Measurements from ENCODE around the gene ARL5C. TPM values are rescaled to one million over a fixed set of nuclear protein-coding genes. Genes with fewer than 3 reads are reported as not detected.

Gene ARL5C
- total RNA-seq, 1 experiment from 2014 or later: not detected

DNA sequence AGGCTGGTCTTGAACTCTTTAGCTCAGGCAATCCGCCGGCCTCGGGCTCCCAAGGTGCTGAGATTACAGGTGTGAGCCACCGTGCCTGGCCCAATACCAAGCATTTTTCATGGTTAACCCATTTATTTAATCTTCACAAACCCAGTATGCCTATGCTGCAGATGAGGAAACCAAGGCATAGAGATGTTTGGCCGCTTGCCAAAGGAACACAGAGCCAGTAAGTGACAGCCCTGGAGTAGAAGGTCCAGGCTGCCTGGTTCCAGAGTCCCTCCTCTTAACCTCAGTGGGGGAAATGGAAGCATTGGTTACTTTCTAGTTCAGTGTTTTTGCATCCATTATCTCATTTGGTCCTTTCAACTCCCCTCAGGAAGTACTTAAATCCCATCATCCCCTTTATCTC lies 15.3 kb upstream of the ARL5C start:
- Mint-ChIP-seq H3K9me3 (no peaks in the 10 kb centered on the region), H3K4me3 (no peak overlapping the region), H3K27me3 (ENCODE audit: low read depth) (no peaks in the 10 kb centered on the region), H3K4me1 (peaks cover 15% of the 10 kb centered on the region), H3K36me3 (peaks cover 22% of the 10 kb centered on the region), H3K27ac (no peak overlapping the region)
- CTCF ChIA-PET: interaction anchor here (1.0 kb wide), 1 partner anchor 16 kb away, joined by 6 read pairs; the partner anchor contains the start of gene ARL5C
- DNase-seq (ENCODE audit: low spot score) (no peak), ATAC-seq (no peak)
- TF ChIP-seq, protein P1, sequence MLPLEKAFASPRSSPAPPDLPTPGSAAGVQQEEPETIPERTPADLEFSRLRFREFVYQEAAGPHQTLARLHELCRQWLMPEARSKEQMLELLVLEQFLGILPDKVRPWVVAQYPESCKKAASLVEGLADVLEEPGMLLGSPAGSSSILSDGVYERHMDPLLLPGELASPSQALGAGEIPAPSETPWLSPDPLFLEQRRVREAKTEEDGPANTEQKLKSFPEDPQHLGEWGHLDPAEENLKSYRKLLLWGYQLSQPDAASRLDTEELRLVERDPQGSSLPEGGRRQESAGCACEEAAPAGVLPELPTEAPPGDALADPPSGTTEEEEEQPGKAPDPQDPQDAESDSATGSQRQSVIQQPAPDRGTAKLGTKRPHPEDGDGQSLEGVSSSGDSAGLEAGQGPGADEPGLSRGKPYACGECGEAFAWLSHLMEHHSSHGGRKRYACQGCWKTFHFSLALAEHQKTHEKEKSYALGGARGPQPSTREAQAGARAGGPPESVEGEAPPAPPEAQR (CRISPR knock-in tag; IDR thresholded peaks at IDR 0.05): no peak
- TF ChIP-seq, protein P2, sequence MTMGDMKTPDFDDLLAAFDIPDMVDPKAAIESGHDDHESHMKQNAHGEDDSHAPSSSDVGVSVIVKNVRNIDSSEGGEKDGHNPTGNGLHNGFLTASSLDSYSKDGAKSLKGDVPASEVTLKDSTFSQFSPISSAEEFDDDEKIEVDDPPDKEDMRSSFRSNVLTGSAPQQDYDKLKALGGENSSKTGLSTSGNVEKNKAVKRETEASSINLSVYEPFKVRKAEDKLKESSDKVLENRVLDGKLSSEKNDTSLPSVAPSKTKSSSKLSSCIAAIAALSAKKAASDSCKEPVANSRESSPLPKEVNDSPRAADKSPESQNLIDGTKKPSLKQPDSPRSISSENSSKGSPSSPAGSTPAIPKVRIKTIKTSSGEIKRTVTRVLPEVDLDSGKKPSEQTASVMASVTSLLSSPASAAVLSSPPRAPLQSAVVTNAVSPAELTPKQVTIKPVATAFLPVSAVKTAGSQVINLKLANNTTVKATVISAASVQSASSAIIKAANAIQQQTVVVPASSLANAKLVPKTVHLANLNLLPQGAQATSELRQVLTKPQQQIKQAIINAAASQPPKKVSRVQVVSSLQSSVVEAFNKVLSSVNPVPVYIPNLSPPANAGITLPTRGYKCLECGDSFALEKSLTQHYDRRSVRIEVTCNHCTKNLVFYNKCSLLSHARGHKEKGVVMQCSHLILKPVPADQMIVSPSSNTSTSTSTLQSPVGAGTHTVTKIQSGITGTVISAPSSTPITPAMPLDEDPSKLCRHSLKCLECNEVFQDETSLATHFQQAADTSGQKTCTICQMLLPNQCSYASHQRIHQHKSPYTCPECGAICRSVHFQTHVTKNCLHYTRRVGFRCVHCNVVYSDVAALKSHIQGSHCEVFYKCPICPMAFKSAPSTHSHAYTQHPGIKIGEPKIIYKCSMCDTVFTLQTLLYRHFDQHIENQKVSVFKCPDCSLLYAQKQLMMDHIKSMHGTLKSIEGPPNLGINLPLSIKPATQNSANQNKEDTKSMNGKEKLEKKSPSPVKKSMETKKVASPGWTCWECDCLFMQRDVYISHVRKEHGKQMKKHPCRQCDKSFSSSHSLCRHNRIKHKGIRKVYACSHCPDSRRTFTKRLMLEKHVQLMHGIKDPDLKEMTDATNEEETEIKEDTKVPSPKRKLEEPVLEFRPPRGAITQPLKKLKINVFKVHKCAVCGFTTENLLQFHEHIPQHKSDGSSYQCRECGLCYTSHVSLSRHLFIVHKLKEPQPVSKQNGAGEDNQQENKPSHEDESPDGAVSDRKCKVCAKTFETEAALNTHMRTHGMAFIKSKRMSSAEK (CRISPR knock-in tag; IDR thresholded peaks at IDR 0.05; ENCODE audit: borderline replicate concordance): no peak
- no peak for TF ChIP-seq ZNF232 (CRISPR knock-in tag; IDR thresholded peaks at IDR 0.05)
- TF ChIP-seq SMAD4 (CRISPR knock-in tag; IDR thresholded peaks at IDR 0.05): no peak
- TF ChIP-seq, protein P3, sequence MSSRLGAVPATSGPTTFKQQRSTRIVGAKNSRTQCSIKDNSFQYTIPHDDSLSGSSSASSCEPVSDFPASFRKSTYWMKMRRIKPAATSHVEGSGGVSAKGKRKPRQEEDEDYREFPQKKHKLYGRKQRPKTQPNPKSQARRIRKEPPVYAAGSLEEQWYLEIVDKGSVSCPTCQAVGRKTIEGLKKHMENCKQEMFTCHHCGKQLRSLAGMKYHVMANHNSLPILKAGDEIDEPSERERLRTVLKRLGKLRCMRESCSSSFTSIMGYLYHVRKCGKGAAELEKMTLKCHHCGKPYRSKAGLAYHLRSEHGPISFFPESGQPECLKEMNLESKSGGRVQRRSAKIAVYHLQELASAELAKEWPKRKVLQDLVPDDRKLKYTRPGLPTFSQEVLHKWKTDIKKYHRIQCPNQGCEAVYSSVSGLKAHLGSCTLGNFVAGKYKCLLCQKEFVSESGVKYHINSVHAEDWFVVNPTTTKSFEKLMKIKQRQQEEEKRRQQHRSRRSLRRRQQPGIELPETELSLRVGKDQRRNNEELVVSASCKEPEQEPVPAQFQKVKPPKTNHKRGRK (CRISPR knock-in tag; IDR thresholded peaks at IDR 0.05; ENCODE audit: borderline replicate concordance): no peak
- TF ChIP-seq, protein P4, sequence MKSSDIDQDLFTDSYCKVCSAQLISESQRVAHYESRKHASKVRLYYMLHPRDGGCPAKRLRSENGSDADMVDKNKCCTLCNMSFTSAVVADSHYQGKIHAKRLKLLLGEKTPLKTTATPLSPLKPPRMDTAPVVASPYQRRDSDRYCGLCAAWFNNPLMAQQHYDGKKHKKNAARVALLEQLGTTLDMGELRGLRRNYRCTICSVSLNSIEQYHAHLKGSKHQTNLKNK (CRISPR knock-in tag; IDR thresholded peaks at IDR 0.05): no peak
- no peak for TF ChIP-seq ZBTB21 (CRISPR knock-in tag; IDR thresholded peaks at IDR 0.05; ENCODE audit: borderline replicate concordance)
- TF ChIP-seq ATF1 (CRISPR knock-in tag; IDR thresholded peaks at IDR 0.05): no peak
- no peak for TF ChIP-seq ESRRA (CRISPR knock-in tag; IDR thresholded peaks at IDR 0.05; ENCODE audit: borderline replicate concordance)
- TF ChIP-seq, protein P5, sequence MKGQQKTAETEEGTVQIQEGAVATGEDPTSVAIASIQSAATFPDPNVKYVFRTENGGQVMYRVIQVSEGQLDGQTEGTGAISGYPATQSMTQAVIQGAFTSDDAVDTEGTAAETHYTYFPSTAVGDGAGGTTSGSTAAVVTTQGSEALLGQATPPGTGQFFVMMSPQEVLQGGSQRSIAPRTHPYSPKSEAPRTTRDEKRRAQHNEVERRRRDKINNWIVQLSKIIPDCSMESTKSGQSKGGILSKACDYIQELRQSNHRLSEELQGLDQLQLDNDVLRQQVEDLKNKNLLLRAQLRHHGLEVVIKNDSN (CRISPR knock-in tag; IDR thresholded peaks at IDR 0.05): no peak
- POLR2A ChIA-PET: no interaction called here

DNA sequence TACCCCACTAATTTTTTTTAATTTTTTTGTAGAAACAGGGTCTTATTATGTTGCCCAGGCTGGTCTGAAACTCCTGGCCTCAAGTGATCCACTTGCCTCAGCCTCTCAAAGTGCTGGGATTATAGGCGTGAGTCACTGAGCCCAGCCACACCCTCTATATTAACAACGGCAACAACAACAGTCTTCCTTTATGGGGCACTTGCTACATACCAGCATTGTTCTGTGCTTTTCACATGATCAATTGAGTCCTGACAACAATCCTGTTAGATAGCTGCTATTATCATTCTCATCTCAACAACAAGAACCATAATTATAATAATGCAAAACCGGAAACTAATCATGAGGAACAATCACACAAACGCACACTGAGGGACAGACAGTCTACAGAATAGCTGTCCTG lies 12.6 kb upstream of the ARL5C start:
- Mint-ChIP-seq H3K36me3 (peaks cover 16% of the 10 kb centered on the region), H3K9me3 (no peaks in the 10 kb centered on the region), H3K27me3 (ENCODE audit: low read depth) (no peaks in the 10 kb centered on the region), H3K4me1 (peaks cover 31% of the 10 kb centered on the region), H3K27ac (no peak overlapping the region), H3K4me3 (no peak overlapping the region)
- no peak for ATAC-seq
- POLR2A ChIA-PET: no interaction called here
- DNase-seq (ENCODE audit: low spot score): no peak
- CTCF ChIA-PET: interaction anchor here (0.6 to 2.1 kb wide), 6 partner anchors 13 to 104 kb away, joined by 3 to 21 read pairs (median 7); partner anchors contain the start of gene ARL5C
- no peak for TF ChIP-seq MYBL2 (CRISPR knock-in tag; IDR thresholded peaks at IDR 0.05)
- TF ChIP-seq, protein P6, sequence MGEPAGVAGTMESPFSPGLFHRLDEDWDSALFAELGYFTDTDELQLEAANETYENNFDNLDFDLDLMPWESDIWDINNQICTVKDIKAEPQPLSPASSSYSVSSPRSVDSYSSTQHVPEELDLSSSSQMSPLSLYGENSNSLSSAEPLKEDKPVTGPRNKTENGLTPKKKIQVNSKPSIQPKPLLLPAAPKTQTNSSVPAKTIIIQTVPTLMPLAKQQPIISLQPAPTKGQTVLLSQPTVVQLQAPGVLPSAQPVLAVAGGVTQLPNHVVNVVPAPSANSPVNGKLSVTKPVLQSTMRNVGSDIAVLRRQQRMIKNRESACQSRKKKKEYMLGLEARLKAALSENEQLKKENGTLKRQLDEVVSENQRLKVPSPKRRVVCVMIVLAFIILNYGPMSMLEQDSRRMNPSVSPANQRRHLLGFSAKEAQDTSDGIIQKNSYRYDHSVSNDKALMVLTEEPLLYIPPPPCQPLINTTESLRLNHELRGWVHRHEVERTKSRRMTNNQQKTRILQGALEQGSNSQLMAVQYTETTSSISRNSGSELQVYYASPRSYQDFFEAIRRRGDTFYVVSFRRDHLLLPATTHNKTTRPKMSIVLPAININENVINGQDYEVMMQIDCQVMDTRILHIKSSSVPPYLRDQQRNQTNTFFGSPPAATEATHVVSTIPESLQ (CRISPR knock-in tag; IDR thresholded peaks at IDR 0.05): no peak
- TF ChIP-seq TEAD1 (CRISPR knock-in tag; IDR thresholded peaks at IDR 0.05): no peak
- TF ChIP-seq GRHL2 (CRISPR knock-in tag; IDR thresholded peaks at IDR 0.05; ENCODE audit: insufficient replicate concordance, severe bottlenecking): no peak
- no peak for TF ChIP-seq PRRX2 (CRISPR knock-in tag; IDR thresholded peaks at IDR 0.05)
- TF ChIP-seq ZNF138 (CRISPR knock-in tag; conservative IDR thresholded peaks at IDR 0.05): no peak
- no peak for TF ChIP-seq GTF2I (CRISPR knock-in tag; conservative IDR thresholded peaks at IDR 0.05)
- TF ChIP-seq, protein P2 (CRISPR knock-in tag; IDR thresholded peaks at IDR 0.05; ENCODE audit: borderline replicate concordance): no peak
- no peak for TF ChIP-seq ZBTB21 (CRISPR knock-in tag; IDR thresholded peaks at IDR 0.05; ENCODE audit: borderline replicate concordance)
- TF ChIP-seq MXD4 (CRISPR knock-in tag; IDR thresholded peaks at IDR 0.05; ENCODE audit: borderline replicate concordance): no peak
- no peak for TF ChIP-seq TCF7 (CRISPR knock-in tag; IDR thresholded peaks at IDR 0.05; ENCODE audit: low read depth)
- TF ChIP-seq TEAD4 (CRISPR knock-in tag; IDR thresholded peaks at IDR 0.05): no peak

Data from WTC11 (cell line).